Thyroid gland (tissue), 4 donors: ENCODE measurements around the gene RUNDC1. TPM values are rescaled to one million over a fixed set of nuclear protein-coding genes. Genes with fewer than 3 reads are reported as not detected.

Experiments used
- DNase-seq, 2 donors: peaks; one replicate each; pipeline ENCODE4 v3.0.0-alpha.2; 2019
- H3K27ac ChIP-seq, 3 donors: fragments of 200-600 bp; sonication (generic); 1 replicate in 2 of 3; 2 replicates in 1 of 3; pipeline ENCODE4 v1.5.1; 2016 to 2019; ENCODE audit warnings: mild to moderate bottlenecking in 1 of 3, moderate library complexity in 1 of 3
- H3K27me3 ChIP-seq: fragments of 200-600 bp; sonication (generic); one replicate; pipeline ENCODE4 v1.5.1; 2019
- H3K36me3 ChIP-seq, 2 donors: fragments of 200-600 bp; sonication (generic); one replicate each; pipeline ENCODE4 v1.5.1; 2016 to 2019
- H3K4me1 ChIP-seq, 2 donors: fragments of 200-600 bp; sonication (generic); one replicate each; pipeline ENCODE4 v1.5.1; 2017 to 2019
- H3K4me3 ChIP-seq, 3 donors: fragments of 200-600 bp; sonication (generic); replicated peaks in 1 of 3; 1 replicate in 2 of 3; 2 replicates in 1 of 3; pipeline ENCODE4 v1.5.1; 2016; ENCODE audit warnings: mild to moderate bottlenecking in 1 of 3
- H3K9me3 ChIP-seq: fragments of 200-600 bp; sonication (generic); one replicate; pipeline ENCODE4 v1.5.1; 2017
- CTCF ChIP-seq, 6 experiments: fragments of 200-600 bp in 3 of 6; fragments of 450-650 bp in 3 of 6; sonication (generic) in 3 of 6; IDR thresholded peaks; one replicate each; pipeline ENCODE4 v1.5.1; 2016 to 2019; ENCODE audit warnings: antibody characterized with exemption in 6 of 6, mild to moderate bottlenecking in 2 of 6, inconsistent platforms in 1 of 6, moderate library complexity in 1 of 6
- POLR2A ChIP-seq, 2 donors: fragments of 450-650 bp; IDR thresholded peaks; one replicate each; pipeline ENCODE4 v1.6.1; 2017; ENCODE audit warnings: antibody characterized with exemption in 2 of 2, mild to moderate bottlenecking in 2 of 2, moderate library complexity in 1 of 2
- WGBS, 2 donors: methylation state at CpG; one replicate each; pipeline ENCODE4 v1.1.5; 2017; 5-methylcytosine and 5-hydroxymethylcytosine counted together
- intact Hi-C: fragments of 100-400 bp; cut with DNase I; formaldehyde crosslinking; loops from one replicate; pipeline ENCODE4 v1.15.1; 2023
- total RNA-seq, 4 donors: library from RNA; depleted of rRNA; stranded (reverse); fragments of >200 nt; gene quantifications; one replicate each; pipeline ENCODE4 v1.2.3, GENCODE V29; 2016

Gene RUNDC1
- total RNA-seq, 4 donors from 2014 or later: 25.8 to 31.9 (median 28.4) TPM

DNA sequence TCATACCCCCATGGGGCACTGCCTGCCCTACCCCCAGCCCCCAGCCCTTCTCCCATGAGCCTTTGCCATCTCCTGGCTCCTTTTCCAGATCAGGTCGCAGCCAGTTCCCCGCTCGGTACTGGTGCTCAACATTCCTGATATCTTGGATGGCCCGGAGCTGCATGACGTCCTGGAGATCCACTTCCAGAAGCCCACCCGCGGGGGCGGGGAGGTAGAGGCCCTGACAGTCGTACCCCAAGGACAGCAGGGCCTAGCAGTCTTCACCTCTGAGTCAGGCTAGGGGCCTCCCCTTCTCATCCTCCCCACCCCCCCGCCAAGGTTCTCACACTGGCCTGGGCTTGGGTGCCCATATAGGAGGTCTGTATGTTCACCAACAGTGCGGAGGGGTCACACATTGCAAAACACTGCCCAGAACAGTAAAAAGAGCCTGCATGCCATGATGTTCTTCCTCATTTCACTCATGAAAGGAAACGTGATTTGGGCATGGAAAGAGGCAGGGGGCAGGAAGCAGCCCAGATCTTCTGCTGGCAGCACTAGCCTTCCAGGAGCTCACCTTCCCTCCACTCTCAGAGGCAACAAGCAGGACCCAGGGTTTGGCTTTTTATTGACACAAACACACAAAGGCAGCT, 33.8 kb downstream of the RUNDC1 start:
- H3K27ac ChIP-seq: peak overlapping the region in 1 of 3 donors; percentile 64
- TF ChIP-seq POLR2A (IDR thresholded peaks at IDR 0.05) (no peak), CTCF (IDR thresholded peaks at IDR 0.05) (no peak)
- H3K9me3 ChIP-seq: no peaks in the 10 kb centered on the region
- no peak for DNase-seq
- WGBS, 2 donors: 82 to 85% methylated on average over 12 of the region's 12 CpGs
- no peak overlapping the region for H3K4me3 ChIP-seq
- peaks cover 0 to 36% of the 10 kb centered on the region in 2 donors for H3K4me1 ChIP-seq
- no peaks in the 10 kb centered on the region for H3K27me3 ChIP-seq
- intact Hi-C loops: loop anchor here (10.0 kb wide), 1 partner anchor 301 kb away; no protein-coding TSS in a partner anchor
- H3K36me3 ChIP-seq: peaks cover 11 to 37% of the 10 kb centered on the region in 2 donors

GRCh38 chr17:43014649-43015542, 34.5 kb downstream of the RUNDC1 start:
- H3K27ac ChIP-seq: peak overlapping the region in 2 of 3 donors; percentile 49 to 64
- no peaks in the 10 kb centered on the region for H3K9me3 ChIP-seq
- peaks cover 11 to 37% of the 10 kb centered on the region in 2 donors for H3K36me3 ChIP-seq
- peaks cover 0 to 44% of the 10 kb centered on the region in 2 donors for H3K4me1 ChIP-seq
- intact Hi-C loops: loop anchor here (10.0 kb wide), 1 partner anchor 300 kb away; no protein-coding TSS in a partner anchor
- H3K27me3 ChIP-seq: no peaks in the 10 kb centered on the region
- no peak for DNase-seq
- WGBS, 2 donors: 74 to 85% methylated on average over 7 to 8 of the region's 8 CpGs
- H3K4me3 ChIP-seq: no peak overlapping the region
- TF ChIP-seq POLR2A (IDR thresholded peaks at IDR 0.05): no peak
- no peak for TF ChIP-seq CTCF (IDR thresholded peaks at IDR 0.05)

DNA sequence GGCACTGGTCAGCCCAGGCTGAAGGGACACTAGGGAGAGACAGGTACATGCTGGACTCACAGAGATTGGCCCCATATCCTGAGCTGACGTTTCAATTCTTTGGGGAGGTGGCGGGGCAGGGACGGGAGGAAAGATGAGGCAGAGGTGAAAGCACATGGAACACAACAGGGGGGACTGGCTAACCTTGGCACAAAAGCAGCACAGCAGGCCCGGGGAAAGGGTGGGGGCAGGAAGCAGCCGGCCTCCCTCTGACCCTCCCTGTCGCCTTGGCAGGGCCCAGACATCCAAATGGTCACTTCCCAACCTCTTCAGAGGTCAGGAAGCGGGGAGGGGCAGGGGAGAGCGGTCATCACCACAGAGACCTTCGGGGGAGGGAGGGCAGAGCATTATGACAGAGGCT, 35.2 kb downstream of the RUNDC1 start:
- TF ChIP-seq CTCF (IDR thresholded peaks at IDR 0.05) (no peak), POLR2A (IDR thresholded peaks at IDR 0.05) (no peak)
- H3K27ac ChIP-seq: peak overlapping the region in 2 of 3 donors; percentile 49 to 64
- intact Hi-C loops: loop anchor here (10.0 kb wide), 1 partner anchor 299 kb away; no protein-coding TSS in a partner anchor
- H3K9me3 ChIP-seq: no peaks in the 10 kb centered on the region
- no peaks in the 10 kb centered on the region for H3K27me3 ChIP-seq
- peak; percentile 25 to 33 for DNase-seq
- no peak overlapping the region for H3K4me3 ChIP-seq
- peaks cover 11 to 37% of the 10 kb centered on the region in 2 donors for H3K36me3 ChIP-seq
- peaks cover 0 to 50% of the 10 kb centered on the region in 2 donors for H3K4me1 ChIP-seq
- 66 to 75% methylated on average over 8 to 9 of the region's 9 CpGs for WGBS, 2 donors

DNA sequence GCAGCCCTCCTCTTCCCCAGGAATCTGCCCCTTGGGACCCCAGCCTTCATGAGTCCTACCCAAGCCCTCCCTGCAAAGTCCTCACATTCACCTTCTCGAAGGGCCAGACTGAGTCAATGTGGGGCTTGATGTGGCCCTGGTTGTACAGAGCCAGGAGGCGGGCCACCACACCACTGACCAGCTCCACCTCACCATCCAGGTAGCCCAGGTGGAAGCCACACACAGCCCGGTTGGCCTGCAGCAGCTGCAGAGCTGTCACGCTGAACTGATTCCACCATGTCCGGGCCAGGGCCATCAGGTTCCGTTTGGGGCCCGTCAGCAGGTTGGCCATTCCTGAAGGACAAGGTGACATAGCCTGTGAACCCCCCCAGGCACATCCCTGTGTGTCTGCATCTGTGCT, 35.9 kb downstream of the RUNDC1 start:
- peaks cover 11 to 37% of the 10 kb centered on the region in 2 donors for H3K36me3 ChIP-seq
- H3K4me3 ChIP-seq: no peak overlapping the region
- peaks cover 0 to 55% of the 10 kb centered on the region in 2 donors for H3K4me1 ChIP-seq
- peak overlapping the region; percentile 8 to 64 (median 49) for H3K27ac ChIP-seq
- no peaks in the 10 kb centered on the region for H3K27me3 ChIP-seq
- TF ChIP-seq POLR2A (IDR thresholded peaks at IDR 0.05) (no peak), CTCF (IDR thresholded peaks at IDR 0.05) (no peak)
- DNase-seq: no peak
- 93 to 95% methylated on average over 7 of the region's 7 CpGs for WGBS, 2 donors
- H3K9me3 ChIP-seq: no peaks in the 10 kb centered on the region
- intact Hi-C loops: loop anchor here (10.0 kb wide), 1 partner anchor 299 kb away; no protein-coding TSS in a partner anchor
